HG02885 (cell line): ENCODE measurements around the gene TOE1.
"Not testable (repeated sequence)": the region's sequence is repeated elsewhere in the genome, so short reads cannot be mapped to it uniquely, and the experiment has no call there.

Experiments used
- ATAC-seq: cut with Tn5 transposase; IDR thresholded peaks from one replicate; pipeline ENCODE4 v1.9.1; 2021; ENCODE audit warnings: mild to moderate bottlenecking; ENCODE audit not compliant: unreplicated experiment, poor library complexity

The TOE1 gene

DNA sequence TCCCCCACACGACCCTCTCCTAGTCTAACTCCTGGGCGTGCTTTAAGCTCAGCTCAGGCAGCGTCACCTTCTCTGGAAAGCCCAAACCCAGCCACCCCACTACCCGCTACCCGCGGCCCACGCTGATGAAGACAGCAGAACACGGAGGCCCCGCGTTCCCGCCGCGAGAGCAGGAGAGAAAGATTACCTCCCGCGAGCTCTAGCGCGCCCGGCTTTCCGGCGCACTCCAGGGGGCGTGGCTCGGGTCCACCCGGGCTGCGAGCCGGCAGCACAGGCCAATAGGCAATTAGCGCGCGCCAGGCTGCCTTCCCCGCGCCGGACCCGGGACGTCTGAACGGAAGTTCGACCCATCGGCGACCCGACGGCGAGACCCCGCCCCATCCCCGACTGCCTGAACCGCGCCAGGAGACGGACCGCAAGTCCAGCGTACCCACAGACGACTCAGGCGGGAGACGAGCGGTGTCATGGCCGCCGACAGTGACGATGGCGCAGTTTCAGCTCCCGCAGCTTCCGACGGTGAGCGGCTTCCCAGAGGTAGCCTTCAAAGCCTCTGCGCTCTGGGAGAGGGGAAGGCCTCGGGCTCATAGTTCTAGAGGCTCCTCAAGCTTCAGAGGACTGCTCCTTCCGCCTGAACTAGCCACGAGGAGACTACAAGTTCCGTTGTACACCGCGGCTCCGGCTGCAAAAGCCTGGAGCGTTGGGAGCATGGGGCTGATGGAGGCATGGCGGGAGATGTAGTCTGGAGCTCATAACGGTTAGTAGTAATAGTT lies at the start of gene TOE1, which contains the start of gene MUTYH:
TOE1 (plus strand) TSS at position 382 of the 770 bp plus-strand sequence; CDS start at position 465, 83 bp downstream.
MUTYH (minus strand) TSS at position 652 of the 770 bp plus-strand sequence. CDS start 5,935 bp downstream, outside the sequence.
- ATAC-seq = peak; percentile 88

- ATAC-seq = not testable (repeated sequence)
Measured at GRCh38 chr1:45291002-45291401, 49.0 kb upstream of the TOE1 start.

GRCh38 chr1:45291716-45292115 lies 48.3 kb upstream of the TOE1 start:
- ATAC-seq = no peak

GRCh38 chr1:45297666-45298356 lies 42.2 kb upstream of the TOE1 start:
- ATAC-seq = no peak

DNA sequence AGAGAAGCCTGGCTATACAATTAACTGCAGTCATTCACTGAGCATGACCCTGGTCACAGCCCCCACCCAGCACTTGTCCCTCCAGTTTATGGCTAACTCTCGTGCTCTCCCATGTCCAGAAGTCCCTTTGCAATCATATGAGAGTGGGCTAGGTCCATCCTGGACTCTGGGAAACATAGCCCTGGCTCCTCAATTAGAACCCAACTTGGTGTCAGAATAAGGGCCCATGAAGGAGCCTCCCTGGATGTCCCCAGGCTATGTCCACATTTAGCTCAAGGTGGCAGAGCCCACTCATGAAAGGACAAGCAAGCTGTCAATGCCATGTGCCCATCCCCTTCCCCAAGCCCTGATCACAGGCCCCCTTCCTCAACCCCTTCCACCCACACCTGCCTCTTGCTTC lies 40.7 kb upstream of the TOE1 start:
- ATAC-seq = no peak

GRCh38 chr1:45299981-45300668 lies 39.8 kb upstream of the TOE1 start:
- no peak for ATAC-seq

GRCh38 chr1:45300669-45300997 lies 39.3 kb upstream of the TOE1 start:
- ATAC-seq = no peak

DNA sequence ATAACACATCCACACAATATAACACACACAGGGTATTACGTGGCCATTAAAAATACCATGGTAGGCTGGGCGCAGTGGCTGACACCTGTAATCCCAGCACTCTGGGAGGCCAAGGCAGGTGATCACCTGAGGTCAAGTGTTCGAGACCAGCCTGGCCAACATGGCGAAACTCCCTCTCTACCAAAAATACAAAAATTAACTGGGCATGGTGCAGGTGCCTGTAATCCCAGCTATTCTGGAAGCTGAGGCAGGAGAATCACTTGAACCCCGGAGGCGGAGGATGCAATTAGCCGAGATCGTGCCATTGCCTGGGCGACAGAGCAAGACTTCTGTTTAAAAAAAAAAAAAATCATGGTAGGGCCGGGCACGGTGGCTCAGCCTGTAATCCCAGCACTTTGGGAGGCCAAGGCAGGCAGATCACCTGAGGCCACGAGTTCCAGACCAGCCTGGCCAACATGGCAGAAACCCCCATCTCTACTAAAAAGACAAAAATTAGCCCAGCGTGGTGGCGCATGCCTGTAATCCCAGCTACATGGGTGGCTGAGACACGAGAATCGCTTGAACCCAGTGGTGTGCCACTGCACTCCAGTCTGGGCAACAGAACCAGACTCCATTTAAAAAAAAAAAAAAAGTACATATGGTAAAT lies 37.3 kb upstream of the TOE1 start:
- ATAC-seq = no peak

DNA sequence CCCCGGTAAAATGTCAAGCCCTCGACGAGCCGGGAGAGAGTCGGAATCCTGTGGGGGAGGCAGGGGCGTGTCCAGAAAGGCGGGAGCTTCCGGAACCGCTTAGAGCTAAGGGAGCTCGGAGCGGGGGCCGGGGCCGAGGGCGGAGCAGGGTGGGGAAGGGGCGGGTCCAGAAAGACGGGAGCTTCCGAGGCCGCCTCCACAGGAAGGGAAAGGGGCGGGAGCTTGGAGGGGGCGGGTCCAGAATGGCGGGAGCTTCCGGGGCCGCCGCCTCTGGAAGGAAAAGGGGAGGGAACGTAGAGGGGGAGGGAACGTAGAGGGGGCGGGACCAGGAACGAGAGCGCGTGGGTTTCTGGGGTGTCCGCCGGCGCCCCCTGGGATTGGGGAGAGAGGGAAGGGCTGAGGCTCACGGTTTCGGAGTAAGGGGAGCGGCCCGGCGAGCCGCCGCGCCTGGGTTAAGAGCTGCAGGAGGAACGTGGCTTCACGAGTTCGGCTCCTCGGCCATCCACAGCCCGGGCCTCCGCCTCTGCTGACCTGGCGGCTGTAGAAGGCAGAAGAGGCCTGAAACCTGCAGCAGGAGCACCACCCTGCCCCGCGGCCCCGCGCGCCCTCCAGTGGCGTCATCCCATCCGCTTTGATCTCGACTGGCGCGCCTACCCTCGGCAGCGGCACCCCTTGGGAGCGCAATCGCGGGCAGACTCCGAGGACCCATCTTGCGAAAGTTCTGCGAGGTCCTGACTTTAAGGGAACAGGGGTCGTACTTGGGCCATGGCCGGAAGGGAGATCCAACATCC lies 36.3 kb upstream of the TOE1 start:
- peak; percentile 76 for ATAC-seq

DNA sequence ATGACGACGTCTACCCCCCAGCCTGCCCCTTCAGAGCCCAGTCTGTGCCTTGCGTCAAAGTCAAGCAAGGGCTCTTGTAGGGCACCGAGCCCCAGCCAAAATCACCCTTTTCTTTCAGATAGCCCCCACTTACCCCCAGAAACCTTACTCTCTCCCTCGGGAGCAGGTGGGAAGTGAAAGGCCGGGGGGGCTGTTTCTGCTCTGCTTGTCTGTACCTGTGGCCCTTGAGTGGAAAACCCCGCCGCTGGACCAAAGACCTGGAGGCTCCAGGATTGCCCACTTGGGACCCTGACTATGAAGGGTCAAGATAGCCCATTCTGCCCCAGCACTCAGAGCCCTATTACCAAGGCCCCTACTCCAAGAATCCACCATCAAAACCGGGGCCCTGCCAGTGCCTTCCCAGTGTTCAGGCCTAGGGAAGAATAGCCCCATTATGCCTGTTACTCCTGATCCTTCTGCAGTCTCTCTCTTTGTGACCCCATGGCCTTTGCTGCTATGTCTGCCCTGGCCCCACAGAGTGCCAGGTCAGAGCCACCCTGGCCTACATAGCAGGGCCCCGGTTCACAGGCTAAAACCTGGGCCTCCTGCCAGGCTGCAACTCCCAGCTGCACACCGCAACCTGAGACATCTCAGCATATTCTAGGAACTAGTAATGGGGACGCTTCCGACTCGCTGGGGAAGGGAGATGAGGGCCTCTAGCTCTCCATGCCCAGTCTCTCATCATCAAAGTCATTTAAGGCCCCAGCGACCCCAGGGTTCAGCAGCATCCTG lies 35.5 kb upstream of the TOE1 start:
- no peak for ATAC-seq

- no peak for ATAC-seq
Measured at GRCh38 chr1:45305231-45305630, 34.7 kb upstream of the TOE1 start.

DNA sequence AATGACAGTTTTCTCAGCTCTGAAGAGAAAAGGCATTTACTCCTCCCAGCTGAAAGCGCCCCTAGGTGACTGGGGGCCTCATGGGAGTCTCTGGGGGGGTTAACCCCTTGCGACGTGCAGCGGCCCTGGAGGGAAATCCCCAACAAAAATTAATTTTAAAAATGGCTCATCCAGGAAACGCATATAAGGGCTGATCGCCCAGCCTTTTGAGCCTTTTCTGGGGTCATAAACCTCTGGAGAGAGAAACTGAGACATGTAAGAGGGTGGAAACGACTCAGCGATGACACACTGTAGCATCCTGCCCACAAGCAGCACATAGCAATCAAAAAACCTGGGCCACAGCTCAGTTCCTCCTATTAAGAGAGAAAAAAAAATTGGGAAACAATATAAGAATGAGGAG lies 33.7 kb upstream of the TOE1 start:
- no peak for ATAC-seq

DNA sequence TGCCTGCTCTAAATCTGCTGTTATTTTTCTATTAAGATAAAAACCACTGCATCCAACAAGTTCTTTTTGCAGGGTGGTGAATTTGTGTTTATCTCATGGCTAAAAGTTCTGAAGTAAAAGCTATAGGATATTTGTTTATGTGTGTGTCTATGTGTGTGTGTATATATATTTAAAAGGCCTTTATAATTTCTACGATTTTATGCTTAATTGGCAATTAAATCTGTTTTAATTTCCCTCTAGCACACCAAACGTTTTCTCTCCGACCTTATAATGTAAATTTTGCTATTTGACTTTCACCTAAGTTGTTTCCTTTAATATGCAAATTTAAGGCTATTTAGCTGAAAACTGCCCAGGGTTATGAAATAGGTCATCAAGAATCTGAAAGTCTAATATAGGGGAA lies 33.1 kb upstream of the TOE1 start:
- ATAC-seq = no peak

- no peak for ATAC-seq
Measured at GRCh38 chr1:45314266-45314665, 25.7 kb upstream of the TOE1 start.

GRCh38 chr1:45317166-45317565 lies 22.8 kb upstream of the TOE1 start:
- ATAC-seq = no peak

GRCh38 chr1:45319761-45320160 lies 20.2 kb upstream of the TOE1 start:
- no peak for ATAC-seq

DNA sequence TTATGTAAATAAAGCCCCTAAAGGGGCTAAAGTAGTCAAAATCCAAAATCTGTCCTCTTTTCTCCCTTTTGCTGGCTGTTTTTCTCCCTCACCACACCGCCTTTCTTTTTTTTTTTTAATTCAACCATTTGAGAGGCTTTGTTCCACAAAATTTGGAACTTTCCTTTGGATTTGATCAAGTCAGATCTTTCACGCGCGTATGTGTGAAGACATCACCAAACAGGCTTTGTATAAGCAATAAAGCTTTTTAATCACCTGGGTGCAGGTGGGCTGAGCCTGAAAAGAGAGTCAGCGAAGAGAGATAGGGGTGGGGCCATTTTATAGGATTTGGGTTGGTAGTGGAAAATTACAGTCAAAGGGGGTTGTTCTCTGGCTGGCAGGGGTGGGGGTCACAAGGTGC lies 18.5 kb upstream of the TOE1 start:
- no peak for ATAC-seq

DNA sequence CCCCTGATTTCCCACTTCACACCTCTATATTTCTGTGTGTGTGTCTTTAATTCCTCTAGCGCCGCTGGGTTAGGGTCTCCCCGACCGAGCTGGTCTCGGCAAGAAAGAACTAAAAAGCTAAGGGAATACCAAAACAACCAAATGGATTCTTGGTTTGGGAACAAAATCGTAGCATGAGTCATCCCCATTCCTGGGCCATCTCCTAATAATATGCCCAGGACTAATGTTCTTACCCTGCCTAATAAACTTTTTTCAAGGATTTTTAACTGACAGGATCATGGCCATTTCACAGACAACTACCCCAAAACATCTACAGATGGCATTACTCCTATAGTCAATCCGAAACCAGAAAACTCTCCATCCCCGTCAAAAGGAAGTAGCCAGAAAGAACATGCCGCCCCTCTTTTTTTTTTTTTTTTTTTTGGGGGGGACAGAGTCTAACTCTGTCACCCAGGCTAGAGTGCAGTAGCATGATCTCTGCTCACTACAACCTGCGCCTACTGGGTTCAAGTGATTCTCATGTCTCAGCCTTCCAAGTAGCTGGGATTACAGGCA lies 17.4 kb upstream of the TOE1 start:
- no peak for ATAC-seq
